ENCODE measurements around the gene STARD8.

GRCh38 chrX:68694435-68695205 is 47.2 kb downstream of the STARD8 start:
- no peak for TF ChIP-seq YY1 (IDR thresholded peaks at IDR 0.05; ENCODE audit: insufficient read depth, insufficient read length)
- TF ChIP-seq SUZ12 (IDR thresholded peaks at IDR 0.05; ENCODE audit: extremely low read depth, insufficient read depth, insufficient read length), result no peak
- TF ChIP-seq ZNF274 (IDR thresholded peaks at IDR 0.05; ENCODE audit: low read depth, low read length), result no peak

All from NT2/D1 (cell line).